GM12892 (cell line): Measurements from ENCODE around the gene SFTPB.

ENCODE experiments used
- POLR2A ChIP-seq: IDR thresholded peaks from 2 replicates; pipeline ENCODE4 v1.6.1; 2011; ENCODE audit warnings: low read depth, low read length, control low read depth
- POLR2AphosphoS5 ChIP-seq: IDR thresholded peaks from 2 replicates; pipeline ENCODE4 v1.6.1; 2011; ENCODE audit warnings: low read depth, low read length, control low read depth
- TAF1 ChIP-seq: IDR thresholded peaks from 2 replicates; pipeline ENCODE4 v1.6.1; 2011; ENCODE audit warnings: low read depth, mild to moderate bottlenecking, control low read depth, low read length, borderline replicate concordance

DNA sequence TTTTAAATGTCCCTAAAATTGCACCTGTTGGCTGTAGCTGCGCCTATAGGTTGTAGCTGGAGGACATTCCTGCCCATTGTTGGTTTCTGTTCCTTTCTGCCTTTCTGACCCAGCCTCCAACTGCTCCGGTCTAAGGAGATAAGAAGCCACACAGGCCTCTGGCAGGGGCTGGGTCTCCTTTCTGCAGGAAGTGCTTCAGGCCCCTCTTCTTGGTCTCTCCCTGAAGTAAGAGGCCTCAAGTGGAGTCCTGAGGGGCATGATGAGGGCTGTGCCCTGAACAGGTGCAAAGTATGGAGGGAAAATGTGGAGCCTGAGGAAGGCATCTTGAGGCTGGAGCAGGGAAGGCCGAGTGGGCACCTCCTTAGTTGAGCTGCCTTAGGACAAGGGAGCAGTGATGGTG is 10.4 kb upstream of the SFTPB start:
- TF ChIP-seq POLR2A: no peak
- TF ChIP-seq POLR2AphosphoS5: no peak
- TF ChIP-seq TAF1: no peak
